ENCODE measurements around the gene GAREM1. TPM values are rescaled to one million over a fixed set of nuclear protein-coding genes. Genes with fewer than 3 reads are reported as not detected.

The GAREM1 gene
- total and polyA plus RNA-seq, 7 donors, result 2.3 to 10.3 (median 7.2) TPM

- intact Hi-C loops (cut with DNase I), result no loop called here
- TF ChIP-seq, protein P1, sequence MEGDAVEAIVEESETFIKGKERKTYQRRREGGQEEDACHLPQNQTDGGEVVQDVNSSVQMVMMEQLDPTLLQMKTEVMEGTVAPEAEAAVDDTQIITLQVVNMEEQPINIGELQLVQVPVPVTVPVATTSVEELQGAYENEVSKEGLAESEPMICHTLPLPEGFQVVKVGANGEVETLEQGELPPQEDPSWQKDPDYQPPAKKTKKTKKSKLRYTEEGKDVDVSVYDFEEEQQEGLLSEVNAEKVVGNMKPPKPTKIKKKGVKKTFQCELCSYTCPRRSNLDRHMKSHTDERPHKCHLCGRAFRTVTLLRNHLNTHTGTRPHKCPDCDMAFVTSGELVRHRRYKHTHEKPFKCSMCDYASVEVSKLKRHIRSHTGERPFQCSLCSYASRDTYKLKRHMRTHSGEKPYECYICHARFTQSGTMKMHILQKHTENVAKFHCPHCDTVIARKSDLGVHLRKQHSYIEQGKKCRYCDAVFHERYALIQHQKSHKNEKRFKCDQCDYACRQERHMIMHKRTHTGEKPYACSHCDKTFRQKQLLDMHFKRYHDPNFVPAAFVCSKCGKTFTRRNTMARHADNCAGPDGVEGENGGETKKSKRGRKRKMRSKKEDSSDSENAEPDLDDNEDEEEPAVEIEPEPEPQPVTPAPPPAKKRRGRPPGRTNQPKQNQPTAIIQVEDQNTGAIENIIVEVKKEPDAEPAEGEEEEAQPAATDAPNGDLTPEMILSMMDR (IDR thresholded peaks at IDR 0.05), result no peak
- H3K27me3 ChIP-seq (ENCODE audit: insufficient read depth in 3 of 3, low read length in 2 of 3), result no peaks in the 10 kb centered on the region
- no peak overlapping the region for H3K27ac ChIP-seq
- peaks cover 39% of the 10 kb centered on the region for H3K4me1 ChIP-seq
- no peaks in the 10 kb centered on the region for H3K9me3 ChIP-seq
- no peaks in the 10 kb centered on the region for H3K36me3 ChIP-seq (ENCODE audit: insufficient read depth in 1 of 2, low read depth in 1 of 2)
- H3K4me3 ChIP-seq, result no peak overlapping the region
- DNase-seq (no peak), ATAC-seq (no peak)
- WGBS, 3 donors, result 90 to 94% (median 93%) methylated on average over 4 of the region's 4 CpGs
Measured at GRCh38 chr18:32440518-32440917, 30.2 kb downstream of the GAREM1 start.

DNA sequence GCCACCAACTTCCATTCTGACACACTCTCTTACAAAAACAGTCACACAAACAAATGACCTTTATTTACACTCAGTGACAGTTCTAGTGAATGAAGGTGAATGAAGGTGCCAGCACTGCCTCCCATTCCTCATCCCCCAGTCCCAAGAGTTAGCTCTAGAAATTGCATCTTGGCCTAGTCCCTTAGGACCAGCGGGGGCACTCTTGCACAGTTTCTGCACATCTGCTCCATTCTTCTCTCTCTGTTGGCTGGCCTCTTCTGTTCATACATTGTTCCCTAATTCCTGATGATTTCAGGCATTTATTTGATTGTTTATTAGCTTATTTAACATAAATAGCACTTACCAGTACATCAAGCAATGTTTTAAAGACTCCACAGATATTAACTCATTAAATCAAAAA is 30.9 kb downstream of the GAREM1 start:
- peaks cover 39% of the 10 kb centered on the region for H3K4me1 ChIP-seq
- DNase-seq (no peak), ATAC-seq (no peak)
- TF ChIP-seq, protein P1 (IDR thresholded peaks at IDR 0.05), result no peak
- no peaks in the 10 kb centered on the region for H3K27me3 ChIP-seq (ENCODE audit: insufficient read depth in 3 of 3, low read length in 2 of 3)
- H3K9me3 ChIP-seq, result no peaks in the 10 kb centered on the region
- no peaks in the 10 kb centered on the region for H3K36me3 ChIP-seq (ENCODE audit: insufficient read depth in 1 of 2, low read depth in 1 of 2)
- intact Hi-C loops (cut with DNase I), result no loop called here
- WGBS, 3 donors, result 83 to 98% (median 92%) methylated on average over 1 of the region's 1 CpG
- H3K4me3 ChIP-seq, result no peak overlapping the region
- H3K27ac ChIP-seq, result no peak overlapping the region

DNA sequence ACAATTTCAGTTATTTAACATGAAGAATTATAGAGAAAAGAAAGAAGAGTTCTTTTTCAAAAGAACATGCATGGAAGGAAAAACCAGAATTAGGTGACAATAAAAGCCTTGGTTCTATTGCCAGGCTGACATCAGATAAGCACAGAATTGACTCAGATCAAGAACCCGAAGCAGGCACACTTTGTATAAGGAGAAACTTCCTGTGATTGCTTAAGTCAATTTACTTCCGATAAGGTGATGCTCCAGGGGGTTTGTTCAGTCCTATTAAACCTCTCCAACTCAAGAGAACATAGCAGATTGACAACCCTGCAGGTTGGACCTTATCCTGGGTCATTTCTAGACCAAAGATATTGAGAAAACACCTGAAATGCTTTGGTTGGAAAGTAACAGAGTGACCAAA is 31.4 kb downstream of the GAREM1 start:
- peaks cover 39% of the 10 kb centered on the region for H3K4me1 ChIP-seq
- TF ChIP-seq, protein P1 (IDR thresholded peaks at IDR 0.05), result no peak
- intact Hi-C loops (cut with DNase I), result no loop called here
- WGBS, 3 donors, result 86 to 93% (median 88%) methylated on average over 2 of the region's 2 CpGs
- no peaks in the 10 kb centered on the region for H3K27me3 ChIP-seq (ENCODE audit: insufficient read depth in 3 of 3, low read length in 2 of 3)
- no peak for DNase-seq
- H3K36me3 ChIP-seq (ENCODE audit: insufficient read depth in 1 of 2, low read depth in 1 of 2), result no peaks in the 10 kb centered on the region
- ATAC-seq, result no peak
- H3K9me3 ChIP-seq, result no peaks in the 10 kb centered on the region
- H3K4me3 ChIP-seq, result no peak overlapping the region
- H3K27ac ChIP-seq, result no peak overlapping the region

- Histone ChIP-seq H3K4me1 (peaks cover 28% of the 10 kb centered on the region), H3K36me3 (ENCODE audit: insufficient read depth in 1 of 2, low read depth in 1 of 2) (no peaks in the 10 kb centered on the region), H3K9me3 (no peaks in the 10 kb centered on the region), H3K27ac (no peak overlapping the region), H3K4me3 (no peak overlapping the region), H3K27me3 (ENCODE audit: insufficient read depth in 3 of 3, low read length in 2 of 3) (no peaks in the 10 kb centered on the region)
- intact Hi-C loops (cut with DNase I), result no loop called here
- DNase-seq, result peak; percentile 24 to 60
- TF ChIP-seq, protein P1 (IDR thresholded peaks at IDR 0.05), result no peak
- peak in 3 of 4 donors; percentile 80 to 86 (median 85) for ATAC-seq
- WGBS, 3 donors, result 34 to 41% (median 38%) methylated on average over 8 of the region's 8 CpGs
Measured at GRCh38 chr18:32438173-32438572, 32.5 kb downstream of the GAREM1 start.

DNA sequence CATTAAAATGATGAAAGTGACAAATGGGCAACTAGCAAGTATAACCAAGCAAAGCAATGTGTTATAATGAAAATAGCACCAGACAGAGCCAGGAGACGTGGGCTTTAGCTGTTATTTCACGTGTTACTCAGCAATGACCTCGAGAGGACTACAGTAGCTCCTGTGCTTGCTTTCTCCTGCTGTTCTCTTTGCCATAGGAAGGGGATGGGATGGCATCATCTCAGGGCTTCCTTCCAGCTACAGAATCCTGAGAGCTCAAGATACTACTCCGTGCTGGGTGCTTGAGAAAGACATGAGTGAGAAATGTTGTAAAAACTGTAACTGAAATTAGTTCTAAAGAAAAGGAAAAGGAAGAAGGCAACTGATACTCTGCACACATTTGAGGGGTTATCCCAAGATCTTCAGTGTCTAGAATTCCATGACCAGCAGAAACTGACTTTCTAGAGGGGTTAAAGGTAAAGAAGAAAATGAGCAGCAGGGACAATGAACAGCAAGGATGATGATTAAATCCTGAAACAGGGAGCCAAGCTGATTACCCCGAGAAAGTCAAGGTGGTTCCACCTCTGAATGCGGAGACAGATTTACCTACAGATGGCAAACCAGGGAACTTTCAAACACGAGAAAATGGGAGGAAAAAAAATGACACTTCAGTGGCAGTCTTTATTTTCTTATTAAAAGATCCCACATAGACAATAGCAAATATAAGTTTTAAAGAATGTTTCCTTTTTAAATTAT is 33.4 kb downstream of the GAREM1 start:
- H3K36me3 ChIP-seq (ENCODE audit: insufficient read depth in 1 of 2, low read depth in 1 of 2), result no peaks in the 10 kb centered on the region
- no peaks in the 10 kb centered on the region for H3K27me3 ChIP-seq (ENCODE audit: insufficient read depth in 3 of 3, low read length in 2 of 3)
- H3K27ac ChIP-seq, result no peak overlapping the region
- no peaks in the 10 kb centered on the region for H3K9me3 ChIP-seq
- peaks cover 25% of the 10 kb centered on the region for H3K4me1 ChIP-seq
- 65 to 82% (median 74%) methylated on average over 7 of the region's 7 CpGs for WGBS, 3 donors
- H3K4me3 ChIP-seq, result no peak overlapping the region
- intact Hi-C loops (cut with DNase I), result no loop called here
- TF ChIP-seq, protein P1 (IDR thresholded peaks at IDR 0.05), result no peak
- DNase-seq, result no peak
- ATAC-seq, result peak in 1 of 4 donors; percentile 48

Data from psoas muscle (tissue), 8 donors.